HPDE6-E6E7 (cell line): ENCODE measurements around the gene UTP3.
A peak's percentile ranks its signal among the peaks of the same experiment; 100 is the strongest.
"Not testable (repeated sequence)": the region's sequence is repeated elsewhere in the genome, so short reads cannot be mapped to it uniquely, and the experiment has no call there.

Experiments
- DNase-seq: peaks from one replicate; pipeline ENCODE4 v3.0.0; 2011; ENCODE audit warnings: missing footprints; ENCODE audit errors: extremely low spot score

Gene UTP3

DNA sequence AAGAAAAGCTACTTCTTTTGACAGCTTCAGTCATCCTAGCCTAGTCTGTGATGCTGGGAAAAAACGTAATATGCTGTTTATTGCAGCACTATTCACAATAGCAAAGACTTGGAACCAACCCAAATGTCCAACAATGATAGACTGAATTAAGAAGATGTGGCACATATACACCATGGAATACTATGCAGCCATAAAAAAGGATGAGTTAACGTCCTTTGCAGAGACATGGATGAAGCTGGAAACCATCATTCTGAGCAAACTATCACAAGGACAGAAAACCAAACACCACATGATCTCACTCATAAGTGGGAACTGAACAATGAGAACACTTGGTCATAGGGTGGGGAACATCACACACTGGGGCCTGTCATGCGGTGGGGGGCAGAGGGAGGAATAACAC lies 6.2 kb upstream of the UTP3 start:
- DNase-seq: not testable (repeated sequence)

DNA sequence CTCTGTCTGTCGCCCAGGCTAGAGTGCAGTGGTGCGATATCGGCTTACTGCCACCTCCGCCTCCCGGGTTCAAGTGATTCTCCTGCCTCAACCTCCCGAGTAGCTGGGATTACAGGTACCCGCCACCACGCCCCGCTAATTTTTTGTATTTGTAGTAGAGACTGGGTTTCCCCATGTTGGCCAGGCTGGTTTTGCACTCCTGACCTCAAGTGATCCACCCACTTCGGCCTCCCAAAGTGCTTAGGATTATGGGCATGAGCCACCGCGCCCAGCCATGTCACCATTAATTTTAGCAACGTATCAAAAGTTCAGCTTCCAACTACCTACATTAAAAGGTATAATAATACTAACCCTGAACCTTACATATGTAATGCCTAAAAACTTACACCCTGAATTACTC lies 940 bp upstream of the UTP3 start:
- no peak for DNase-seq

DNA sequence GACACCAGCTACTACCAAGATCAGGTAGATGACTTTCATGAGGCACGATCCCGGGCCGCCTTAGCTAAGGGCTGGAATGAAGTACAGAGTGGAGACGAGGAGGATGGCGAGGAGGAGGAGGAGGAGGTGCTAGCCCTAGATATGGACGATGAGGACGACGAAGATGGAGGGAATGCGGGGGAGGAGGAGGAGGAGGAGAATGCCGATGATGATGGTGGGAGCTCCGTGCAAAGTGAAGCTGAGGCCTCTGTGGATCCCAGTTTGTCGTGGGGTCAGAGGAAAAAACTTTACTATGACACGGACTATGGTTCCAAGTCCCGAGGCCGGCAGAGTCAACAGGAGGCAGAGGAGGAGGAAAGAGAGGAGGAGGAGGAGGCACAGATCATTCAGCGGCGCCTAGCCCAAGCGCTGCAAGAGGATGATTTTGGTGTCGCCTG lies 481 bp downstream of the UTP3 start:
- no peak for DNase-seq

DNA sequence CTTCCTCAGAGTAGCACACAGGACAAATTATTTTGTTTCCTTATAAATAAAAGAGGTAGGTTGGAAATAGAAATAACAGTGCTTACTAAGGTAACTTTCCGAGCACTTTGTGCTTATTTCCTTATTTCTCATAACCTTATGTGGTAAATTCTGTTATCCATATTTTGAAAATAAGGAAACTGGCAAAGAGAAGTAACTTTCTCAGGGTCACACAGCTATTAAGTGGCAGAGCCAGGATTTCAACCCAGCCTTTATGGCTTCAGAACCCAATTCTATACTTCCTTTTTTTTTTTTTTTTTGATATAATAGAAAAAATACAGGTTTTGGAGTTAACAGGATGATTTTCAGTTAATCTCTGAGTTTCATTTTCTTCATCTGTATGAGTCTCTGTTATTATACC lies 3.3 kb downstream of the UTP3 start:
- no peak for DNase-seq

DNA sequence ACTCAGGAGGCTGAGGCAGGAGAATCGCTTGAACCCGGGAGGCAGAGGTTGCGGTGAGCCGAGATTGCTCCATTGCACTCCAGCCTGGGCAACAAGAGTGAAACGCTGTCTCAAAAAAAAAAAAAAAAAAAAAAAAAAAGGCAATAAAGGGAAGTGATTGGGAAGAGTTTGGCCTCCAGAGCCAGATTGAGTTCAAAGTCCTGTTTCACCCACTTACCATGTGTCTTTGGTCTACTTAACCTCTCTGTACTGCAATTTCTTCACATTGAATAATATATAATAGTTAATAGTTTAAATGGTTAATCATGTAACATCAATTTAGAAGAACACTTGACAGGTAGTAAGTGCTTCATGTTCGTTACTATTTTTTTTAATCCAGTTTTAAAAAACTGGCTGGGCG lies 6.3 kb downstream of the UTP3 start:
- DNase-seq: not testable (repeated sequence)

DNA sequence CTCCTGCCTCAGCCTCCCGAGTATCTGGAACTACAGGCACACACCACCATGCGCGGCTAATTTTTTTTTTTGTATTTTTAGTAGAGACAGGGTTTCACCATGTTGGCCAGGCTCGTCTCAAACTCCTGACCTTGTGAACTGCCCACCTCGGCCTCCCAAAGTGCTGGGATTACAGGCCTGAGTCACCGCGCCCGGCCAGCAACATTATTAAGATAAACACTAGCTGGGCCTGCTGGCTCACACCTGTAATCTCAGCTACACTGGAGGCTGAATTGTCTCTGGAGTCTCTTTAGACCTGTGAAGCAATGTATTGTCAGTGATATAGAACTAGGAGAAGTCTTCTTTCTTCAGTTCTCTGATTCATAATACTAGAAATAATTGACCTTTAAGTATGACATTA lies 10.1 kb downstream of the UTP3 start:
- not testable (repeated sequence) for DNase-seq

DNA sequence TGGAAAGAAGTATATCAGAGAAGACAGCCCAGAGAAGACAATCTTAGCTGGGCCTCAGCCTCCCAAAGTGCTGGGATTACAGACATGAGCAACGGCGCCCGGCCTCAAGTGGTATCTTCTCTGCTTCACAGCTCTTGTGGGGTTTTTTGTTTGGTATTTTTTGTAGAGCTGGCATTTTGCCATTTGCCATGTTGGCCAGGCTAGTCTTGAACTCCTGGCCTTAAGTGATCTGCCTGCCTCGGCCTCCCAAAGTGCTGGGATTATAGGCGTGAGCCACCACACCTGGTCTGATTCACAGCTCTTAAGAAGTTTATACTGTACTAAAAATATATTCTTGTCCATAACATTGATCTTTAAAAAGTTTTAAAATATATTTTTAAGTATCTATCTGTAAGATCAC lies 12.4 kb downstream of the UTP3 start:
- DNase-seq: no peak

DNA sequence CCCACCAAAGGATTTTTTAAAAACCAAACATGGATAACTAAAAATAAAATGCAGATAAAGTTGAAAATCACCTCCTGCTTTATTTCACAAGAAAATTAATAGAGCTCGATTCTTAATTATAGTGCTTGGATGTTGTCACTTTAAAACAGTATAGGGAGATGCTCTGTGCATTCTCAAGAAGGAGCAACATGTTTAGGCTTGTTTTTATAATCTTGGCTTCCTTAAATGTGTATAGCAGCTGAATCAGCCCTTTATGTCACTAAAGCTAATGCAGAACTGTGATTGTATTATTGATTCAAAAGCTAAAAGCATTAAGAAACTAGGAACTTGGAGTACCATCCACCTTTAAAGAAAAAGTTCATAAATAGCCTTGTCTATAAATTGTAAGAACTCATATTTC lies 12.9 kb downstream of the UTP3 start:
- DNase-seq: no peak

DNA sequence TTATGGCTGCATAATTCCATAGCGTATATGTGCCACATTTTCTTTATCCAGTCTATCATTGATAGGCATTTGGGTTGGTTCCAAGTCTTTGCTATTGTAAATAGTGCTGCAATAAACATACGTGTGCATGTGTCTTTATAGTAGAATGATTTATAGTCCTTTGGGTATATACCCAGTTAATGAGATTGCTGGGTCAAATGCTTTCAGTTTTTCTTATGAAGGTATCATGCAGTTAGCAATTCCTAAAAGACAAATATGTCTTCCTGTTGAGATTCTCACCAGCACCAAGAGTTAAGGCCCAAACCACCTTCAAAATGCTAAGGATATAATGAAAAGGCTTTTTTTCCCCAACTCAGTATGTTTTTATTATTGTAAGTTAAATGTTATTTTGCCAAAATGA lies 14.3 kb downstream of the UTP3 start:
- DNase-seq: not testable (repeated sequence)

DNA sequence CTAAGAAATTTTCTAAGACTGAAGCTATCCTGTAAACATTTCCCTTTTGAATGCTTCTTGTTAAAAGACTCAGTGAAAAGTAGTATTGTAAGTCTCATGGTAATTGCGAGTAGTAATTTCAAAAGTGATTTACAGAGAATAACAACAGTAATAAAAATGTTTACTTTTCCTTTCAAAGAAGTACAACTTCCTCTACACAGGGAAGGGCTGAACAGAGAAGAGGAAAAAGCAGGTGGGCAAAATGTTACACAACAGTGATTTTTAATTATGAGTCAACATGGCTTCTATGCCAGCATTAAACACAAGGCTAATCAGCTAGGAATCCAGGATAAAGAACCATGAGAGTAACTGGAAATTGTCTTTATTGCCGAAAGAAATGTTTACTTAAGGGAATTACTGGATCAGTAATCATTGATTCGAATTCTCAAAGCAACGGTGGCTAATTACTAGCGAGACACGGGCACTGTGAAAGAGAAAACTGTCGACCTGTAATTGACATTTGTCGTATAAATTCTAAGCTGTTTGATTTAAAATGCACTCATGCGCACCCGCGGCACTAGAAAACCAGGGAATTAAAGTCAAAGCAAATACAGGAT lies 15.4 kb downstream of the UTP3 start:
- no peak for DNase-seq

DNA sequence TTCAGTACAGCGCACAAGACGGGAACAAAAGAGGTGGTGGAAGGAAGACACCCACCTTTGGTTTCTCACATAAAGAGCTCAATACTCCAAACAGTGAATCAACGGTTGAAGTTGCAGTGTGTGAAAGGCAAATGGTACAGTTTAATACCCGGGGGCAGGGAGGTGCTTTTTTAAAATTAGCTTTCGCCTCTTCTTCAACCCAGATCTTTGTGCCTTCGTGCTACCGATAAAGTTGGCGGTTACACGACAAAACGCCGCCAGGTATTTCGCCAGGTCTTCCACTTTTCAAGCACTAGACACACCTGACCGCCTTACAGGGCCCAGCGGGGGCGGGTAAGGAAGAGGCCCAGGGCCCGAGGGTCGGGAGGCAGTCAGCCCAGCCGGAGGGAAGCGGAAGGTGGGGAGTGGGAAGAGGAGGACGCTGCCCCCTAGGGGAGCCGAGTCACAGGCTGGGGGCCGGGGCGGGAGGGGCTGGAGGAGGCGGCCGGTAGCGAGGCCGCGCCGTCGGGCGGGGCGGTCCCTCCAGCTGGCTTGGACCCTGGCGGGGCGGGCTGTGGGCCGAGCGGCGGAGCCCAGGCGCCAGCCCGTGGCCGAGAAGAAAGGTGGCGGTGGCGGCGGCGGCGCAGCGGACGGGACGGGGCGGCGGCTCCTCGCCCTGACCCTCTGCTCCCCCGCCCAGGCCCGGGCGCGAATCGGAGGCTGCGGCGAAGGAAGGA lies 16.0 kb downstream of the UTP3 start:
- no peak for DNase-seq

DNA sequence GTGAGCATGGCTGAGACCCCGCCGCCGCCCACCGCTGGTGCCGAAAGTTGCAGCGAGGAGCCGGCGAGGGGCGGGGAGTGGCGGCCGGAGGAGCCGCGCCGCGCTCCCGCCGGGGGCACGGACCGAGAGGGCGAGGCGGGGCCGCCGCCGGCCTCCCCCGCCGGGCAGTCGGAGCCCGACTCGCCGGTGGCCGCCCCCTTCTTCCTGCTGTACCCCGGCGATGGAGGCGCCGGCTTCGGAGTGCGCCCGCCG lies 16.5 kb downstream of the UTP3 start:
- DNase-seq: no peak

DNA sequence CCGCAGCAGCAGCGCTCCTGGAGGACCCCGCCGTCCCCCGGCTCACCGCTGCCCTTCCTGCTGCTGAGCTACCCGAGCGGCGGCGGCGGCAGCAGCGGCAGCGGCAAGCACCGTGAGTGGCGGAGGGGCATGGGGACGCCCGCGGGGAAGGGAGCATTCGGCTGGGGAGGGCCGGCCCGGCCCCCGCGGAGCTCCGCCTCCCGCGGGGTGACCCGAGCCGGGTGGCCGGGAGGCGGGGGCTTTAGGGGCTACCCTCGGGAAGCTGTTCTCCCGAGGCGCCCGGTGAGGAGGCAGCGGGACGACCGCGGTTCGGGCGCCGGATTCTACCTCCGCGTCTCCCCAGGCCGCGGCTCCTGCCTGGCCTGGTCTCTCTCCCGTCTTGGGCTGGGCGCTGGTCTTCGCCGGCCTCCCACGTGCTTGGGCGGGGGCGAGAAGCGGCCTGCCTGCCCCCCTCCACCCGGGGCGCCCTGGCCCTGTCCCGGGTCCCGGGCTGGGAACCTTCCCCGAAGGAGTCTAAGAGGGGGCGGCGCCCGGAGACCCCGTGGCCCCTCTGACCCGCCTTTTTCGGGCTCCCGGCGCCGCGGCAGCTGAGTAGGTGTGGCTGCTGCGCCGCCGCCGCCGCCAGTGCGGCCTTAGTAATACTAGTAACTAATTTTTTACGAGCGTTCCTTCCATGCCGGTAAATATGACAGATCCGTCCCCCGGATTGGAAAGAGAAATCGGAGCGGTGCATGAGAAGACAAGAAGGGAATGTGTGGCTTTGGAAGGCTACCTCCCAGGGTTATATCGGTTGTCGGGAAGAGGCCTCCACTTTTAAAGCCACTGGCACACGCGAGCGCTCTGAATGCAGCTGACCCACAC lies 17.1 kb downstream of the UTP3 start:
- DNase-seq: peak; percentile 48

DNA sequence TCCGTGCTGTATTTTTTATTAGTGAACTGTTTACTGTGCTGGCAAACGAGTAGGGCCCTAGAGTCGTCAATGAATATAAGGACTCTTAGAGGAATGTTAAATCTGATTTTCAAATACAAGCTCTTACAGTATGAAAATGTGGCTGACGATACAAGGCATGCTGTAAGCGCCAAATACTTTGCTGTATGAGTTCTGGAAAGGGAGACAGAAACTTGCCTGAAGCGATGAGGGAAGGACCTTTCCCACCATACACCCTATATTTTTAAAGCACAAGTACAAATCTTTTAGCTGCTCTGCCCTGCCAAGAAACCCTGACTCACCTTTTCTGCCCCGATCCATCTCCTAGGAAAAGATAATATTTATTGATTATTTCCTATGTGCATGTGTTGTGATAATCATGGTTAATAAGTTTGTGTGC lies 17.7 kb downstream of the UTP3 start:
- no peak for DNase-seq

DNA sequence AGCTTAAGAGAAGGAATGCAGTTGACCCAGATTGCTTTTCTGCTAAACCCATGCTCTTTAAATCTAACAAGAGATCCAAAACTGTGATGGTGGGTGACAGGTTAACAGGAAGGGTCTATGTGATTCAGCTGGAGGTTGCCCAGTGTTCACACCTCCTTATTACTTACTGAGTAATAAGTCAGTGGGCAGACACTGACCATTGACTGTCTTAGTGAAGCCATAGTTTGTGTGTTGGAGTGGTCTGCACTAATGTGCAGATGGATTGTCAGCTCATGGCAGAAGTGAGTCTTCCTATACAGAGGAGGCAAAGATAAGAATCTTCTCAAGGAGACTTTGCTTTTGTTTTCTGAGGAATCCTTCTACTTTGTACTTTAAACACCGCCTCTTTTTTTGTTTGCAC lies 18.2 kb downstream of the UTP3 start:
- DNase-seq: no peak

DNA sequence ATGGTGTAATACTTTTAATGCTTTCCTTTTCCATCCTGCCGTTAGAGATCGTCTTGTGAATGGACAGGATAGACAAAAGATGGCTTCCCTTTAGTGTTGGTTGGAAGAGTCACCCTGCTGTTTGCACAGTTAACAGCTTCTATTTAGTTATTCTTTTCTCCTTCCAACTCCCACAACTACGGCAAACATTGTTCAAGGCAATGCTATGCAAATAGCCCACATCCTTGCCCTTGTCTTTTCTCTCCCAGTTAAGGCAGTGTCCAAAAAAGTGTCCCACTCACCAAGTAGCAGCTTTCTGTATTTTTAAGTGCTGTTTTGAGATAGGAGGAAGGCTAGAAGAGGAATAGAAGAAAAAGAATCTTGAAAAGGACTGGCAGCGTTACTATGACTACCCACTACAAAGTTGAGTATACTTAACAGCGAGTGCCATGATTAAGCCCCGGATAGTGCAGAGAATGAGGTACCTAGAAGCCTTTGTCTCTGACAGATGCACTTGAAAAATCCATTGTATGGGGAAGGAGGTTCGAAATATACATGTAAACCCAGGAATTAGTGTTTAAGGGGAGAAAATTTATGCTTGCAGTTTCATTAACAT lies 21.4 kb downstream of the UTP3 start:
- DNase-seq: no peak

DNA sequence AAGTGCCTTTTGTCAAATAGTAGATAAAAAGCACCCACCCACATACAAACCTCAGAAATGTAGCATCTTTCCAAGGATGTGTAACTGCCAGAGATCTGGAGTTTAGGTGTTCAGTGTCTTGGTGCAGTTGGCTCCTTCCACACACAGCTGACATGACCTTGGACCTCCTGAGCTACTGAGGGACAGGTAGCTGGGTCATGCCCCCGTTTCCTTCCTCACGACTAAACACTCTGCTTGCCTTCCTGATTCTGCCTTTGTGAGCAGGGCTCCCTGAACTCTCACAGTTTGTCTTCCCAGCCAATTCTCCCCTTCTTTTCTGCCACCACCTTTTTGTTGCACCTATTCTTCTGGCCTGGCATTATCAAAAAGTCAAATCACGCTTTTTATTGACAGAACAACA lies 23.3 kb downstream of the UTP3 start:
- no peak for DNase-seq

DNA sequence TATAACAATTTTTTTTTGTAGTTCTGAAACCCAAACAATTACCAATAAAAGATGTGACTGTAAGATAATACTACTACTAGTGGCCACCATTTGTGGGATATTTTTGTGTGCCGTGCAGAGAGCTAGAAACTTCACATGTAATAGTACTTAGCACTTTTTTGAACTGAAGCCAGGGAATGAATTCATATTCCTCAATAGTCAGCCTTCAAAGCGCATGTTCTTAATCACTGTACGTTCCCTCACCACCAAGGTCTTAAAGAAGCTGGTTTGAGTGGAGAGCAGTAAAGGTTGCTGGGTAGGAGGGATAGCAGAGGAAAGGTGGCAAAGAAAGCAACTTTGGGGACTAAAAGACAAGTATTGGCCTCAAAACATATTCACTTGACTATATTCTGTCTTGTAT lies 23.8 kb downstream of the UTP3 start:
- no peak for DNase-seq

DNA sequence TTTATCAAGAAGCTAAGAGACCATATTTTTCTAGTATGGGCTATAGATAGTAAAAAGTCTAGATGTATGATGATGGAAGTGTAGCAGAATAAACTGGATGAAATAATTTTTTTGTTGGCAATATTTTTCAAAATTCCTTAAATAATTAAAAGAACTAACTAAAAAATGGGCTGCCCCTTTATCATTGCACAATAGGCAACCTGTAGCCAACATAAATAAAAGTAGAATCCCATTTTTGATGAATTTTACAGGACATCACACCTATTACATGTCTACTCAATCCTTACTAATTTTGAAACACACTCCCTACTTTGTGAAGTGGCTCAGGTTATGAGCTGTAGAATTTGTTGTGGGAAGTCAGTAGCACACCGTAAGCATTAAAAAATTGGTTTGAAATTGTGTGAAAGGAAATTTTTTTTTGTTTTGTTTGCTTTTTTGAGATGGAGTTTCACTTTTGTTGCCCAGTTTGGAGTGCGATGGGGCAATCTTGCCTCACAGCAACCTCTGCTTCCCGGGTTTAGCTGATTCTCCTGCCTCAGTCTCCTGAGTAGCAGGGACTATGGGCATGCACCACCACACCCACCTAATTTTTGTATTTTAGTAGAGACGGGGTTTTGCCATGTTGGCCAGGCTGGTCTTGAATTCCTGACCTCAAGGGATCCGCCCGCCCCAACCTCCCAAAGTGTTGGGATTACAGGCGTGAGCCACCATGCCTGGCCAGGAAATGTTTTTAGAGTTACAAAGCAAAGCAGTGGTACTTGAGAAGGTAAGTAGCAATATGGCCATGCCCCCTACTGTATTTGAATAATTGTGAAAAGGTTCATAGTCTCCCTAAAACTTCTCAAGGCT lies 24.5 kb downstream of the UTP3 start:
- DNase-seq: no peak

DNA sequence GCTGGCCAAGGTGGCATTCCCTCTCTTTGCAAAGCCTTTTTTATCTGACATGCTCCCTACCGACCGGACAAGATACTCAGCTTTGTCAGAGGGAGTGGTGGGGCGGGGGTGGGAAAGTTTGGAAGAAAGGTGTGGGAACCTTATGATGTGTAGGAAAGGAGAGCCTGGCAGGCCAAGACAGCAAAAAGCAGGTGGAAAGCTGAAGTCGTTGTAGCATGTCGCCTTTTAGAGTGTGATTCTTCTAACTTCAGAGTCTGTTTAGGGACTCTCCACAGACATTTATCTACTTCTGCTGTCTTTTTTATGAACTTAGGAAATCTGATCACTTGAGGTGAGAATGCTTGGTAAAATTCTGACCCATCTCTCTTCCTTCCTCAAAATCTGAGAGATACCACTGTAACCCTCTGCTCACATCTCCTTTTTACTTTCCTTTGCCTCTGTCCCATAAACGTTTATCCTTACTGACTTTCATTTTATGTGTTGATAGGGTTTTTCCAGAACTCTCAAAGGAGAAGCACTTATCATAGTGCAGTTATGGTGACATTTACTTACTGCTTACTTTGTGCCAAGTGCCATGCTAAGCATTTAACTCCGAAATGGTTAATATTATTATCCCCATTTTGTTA lies 25.2 kb downstream of the UTP3 start:
- DNase-seq: no peak
